ENCODE data around the gene RAB11FIP4.

The RAB11FIP4 gene

DNA sequence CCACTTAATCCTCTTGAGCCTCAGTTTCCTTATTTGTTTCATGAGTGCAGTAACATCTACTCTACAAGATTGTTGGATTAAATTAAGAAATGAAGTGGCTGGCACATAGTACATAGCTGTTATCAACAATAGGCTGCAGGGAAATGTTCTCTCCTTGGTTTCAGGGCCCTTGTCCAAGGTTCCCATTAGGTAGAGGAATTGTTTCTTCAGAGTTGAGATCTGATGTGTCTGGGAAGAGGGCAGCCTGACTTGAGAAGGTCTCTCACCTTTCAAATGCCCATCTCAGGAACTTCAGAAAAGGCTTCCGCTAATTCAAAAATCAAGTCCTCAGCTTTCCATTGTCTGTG lies 87.6 kb downstream of the RAB11FIP4 start:
- Histone ChIP-seq H3F3A (ENCODE audit: control insufficient read depth, insufficient read depth) (no peaks in the 10 kb centered on the region), H3K4me1 (ENCODE audit: control insufficient read depth, low read length) (no peaks in the 10 kb centered on the region), H3K27ac (ENCODE audit: low read depth, low read length) (no peak overlapping the region), H3K36me3 (ENCODE audit: control insufficient read depth, low read length) (no peaks in the 10 kb centered on the region), H3K9me3 (ENCODE audit: control insufficient read depth, insufficient read depth, low read length) (no peaks in the 10 kb centered on the region), H3K27me3 (ENCODE audit: control insufficient read depth, low read length) (no peaks in the 10 kb centered on the region; the same call in 1 of the 2 replicates), H3K79me2 (ENCODE audit: control insufficient read depth, low read length) (no peaks in the 10 kb centered on the region), H3K9me2 (replicated peaks; ENCODE audit: control insufficient read depth, low read length) (no peaks in the 10 kb centered on the region), H3K4me3 (ENCODE audit: low read length) (no peak overlapping the region), H4K20me1 (ENCODE audit: control insufficient read depth, insufficient read depth, low read depth, low read length) (no peaks in the 10 kb centered on the region), H3K4me2 (ENCODE audit: low read length) (no peak overlapping the region)
- TF ChIP-seq EZH2phosphoT487 (IDR thresholded peaks at IDR 0.05; ENCODE audit: borderline replicate concordance, low read length) = no peak
- TF ChIP-seq, protein P1, sequence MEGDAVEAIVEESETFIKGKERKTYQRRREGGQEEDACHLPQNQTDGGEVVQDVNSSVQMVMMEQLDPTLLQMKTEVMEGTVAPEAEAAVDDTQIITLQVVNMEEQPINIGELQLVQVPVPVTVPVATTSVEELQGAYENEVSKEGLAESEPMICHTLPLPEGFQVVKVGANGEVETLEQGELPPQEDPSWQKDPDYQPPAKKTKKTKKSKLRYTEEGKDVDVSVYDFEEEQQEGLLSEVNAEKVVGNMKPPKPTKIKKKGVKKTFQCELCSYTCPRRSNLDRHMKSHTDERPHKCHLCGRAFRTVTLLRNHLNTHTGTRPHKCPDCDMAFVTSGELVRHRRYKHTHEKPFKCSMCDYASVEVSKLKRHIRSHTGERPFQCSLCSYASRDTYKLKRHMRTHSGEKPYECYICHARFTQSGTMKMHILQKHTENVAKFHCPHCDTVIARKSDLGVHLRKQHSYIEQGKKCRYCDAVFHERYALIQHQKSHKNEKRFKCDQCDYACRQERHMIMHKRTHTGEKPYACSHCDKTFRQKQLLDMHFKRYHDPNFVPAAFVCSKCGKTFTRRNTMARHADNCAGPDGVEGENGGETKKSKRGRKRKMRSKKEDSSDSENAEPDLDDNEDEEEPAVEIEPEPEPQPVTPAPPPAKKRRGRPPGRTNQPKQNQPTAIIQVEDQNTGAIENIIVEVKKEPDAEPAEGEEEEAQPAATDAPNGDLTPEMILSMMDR (IDR thresholded peaks at IDR 0.05; ENCODE audit: low read depth, low read length, poor library complexity, severe bottlenecking) = no peak

DNA sequence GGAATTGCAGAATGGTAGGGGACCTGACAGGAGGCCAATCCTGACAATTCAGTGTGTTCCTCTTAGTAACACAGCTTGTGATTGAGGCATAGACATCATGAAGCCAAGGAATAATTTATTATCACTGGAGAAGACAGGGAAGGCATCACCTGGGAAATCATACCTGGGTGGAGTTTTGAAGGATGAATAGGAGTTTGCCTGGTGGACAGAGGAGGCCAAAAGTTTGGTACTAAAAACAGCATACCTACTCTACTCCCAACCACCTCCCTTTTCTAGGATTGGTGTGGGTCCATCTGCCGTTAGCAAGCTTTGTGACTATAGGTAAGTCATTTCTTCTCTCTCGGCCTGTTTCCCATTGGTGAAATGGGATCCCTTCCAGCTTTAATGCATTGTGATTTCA lies 88.0 kb downstream of the RAB11FIP4 start:
- H3F3A ChIP-seq (ENCODE audit: control insufficient read depth, insufficient read depth) = no peaks in the 10 kb centered on the region
- H3K36me3 ChIP-seq (ENCODE audit: control insufficient read depth, low read length) = no peaks in the 10 kb centered on the region
- H3K27me3 ChIP-seq (ENCODE audit: control insufficient read depth, low read length) = no peaks in the 10 kb centered on the region; the same call in 1 of the 2 replicates
- H3K4me1 ChIP-seq (ENCODE audit: control insufficient read depth, low read length) = no peaks in the 10 kb centered on the region
- H3K9me3 ChIP-seq (ENCODE audit: control insufficient read depth, insufficient read depth, low read length) = no peaks in the 10 kb centered on the region
- H3K79me2 ChIP-seq (ENCODE audit: control insufficient read depth, low read length) = no peaks in the 10 kb centered on the region
- H3K4me2 ChIP-seq (ENCODE audit: low read length) = no peak overlapping the region
- H3K9me2 ChIP-seq (replicated peaks; ENCODE audit: control insufficient read depth, low read length) = no peaks in the 10 kb centered on the region
- TF ChIP-seq EZH2phosphoT487 (IDR thresholded peaks at IDR 0.05; ENCODE audit: borderline replicate concordance, low read length) = no peak
- TF ChIP-seq, protein P1 (IDR thresholded peaks at IDR 0.05; ENCODE audit: low read depth, low read length, poor library complexity, severe bottlenecking) = no peak
- no peak overlapping the region for H3K4me3 ChIP-seq (ENCODE audit: low read length)
- no peak overlapping the region for H3K27ac ChIP-seq (ENCODE audit: low read depth, low read length)
- H4K20me1 ChIP-seq (ENCODE audit: control insufficient read depth, insufficient read depth, low read depth, low read length) = no peaks in the 10 kb centered on the region

DNA sequence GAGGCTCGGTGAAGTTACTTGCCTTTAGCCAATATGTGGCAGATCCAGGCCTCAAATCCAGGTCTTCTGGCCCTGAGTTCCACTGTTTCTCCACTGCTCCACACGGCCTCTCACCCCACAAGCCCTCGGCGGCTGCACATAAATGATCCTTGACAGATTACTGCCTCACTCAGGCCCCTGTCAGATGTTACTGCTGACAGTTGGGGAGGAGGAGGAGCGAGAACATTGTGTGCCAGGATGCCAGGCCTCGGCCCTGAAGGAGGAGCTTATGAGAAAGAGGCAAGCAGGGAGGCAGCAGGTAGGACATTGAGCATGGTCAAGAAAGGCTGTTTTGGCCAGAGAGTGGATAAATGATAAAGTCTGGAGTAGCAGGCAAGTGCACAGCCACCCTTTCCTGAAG lies 88.6 kb downstream of the RAB11FIP4 start:
- H3K9me2 ChIP-seq (replicated peaks; ENCODE audit: control insufficient read depth, low read length) = no peaks in the 10 kb centered on the region
- no peaks in the 10 kb centered on the region for H3K9me3 ChIP-seq (ENCODE audit: control insufficient read depth, insufficient read depth, low read length)
- no peaks in the 10 kb centered on the region; the same call in 1 of the 2 replicates for H3K27me3 ChIP-seq (ENCODE audit: control insufficient read depth, low read length)
- TF ChIP-seq, protein P1 (IDR thresholded peaks at IDR 0.05; ENCODE audit: low read depth, low read length, poor library complexity, severe bottlenecking) = no peak
- TF ChIP-seq EZH2phosphoT487 (IDR thresholded peaks at IDR 0.05; ENCODE audit: borderline replicate concordance, low read length) = no peak
- no peaks in the 10 kb centered on the region for H4K20me1 ChIP-seq (ENCODE audit: control insufficient read depth, insufficient read depth, low read depth, low read length)
- no peak overlapping the region for H3K4me2 ChIP-seq (ENCODE audit: low read length)
- no peaks in the 10 kb centered on the region for H3K4me1 ChIP-seq (ENCODE audit: control insufficient read depth, low read length)
- no peak overlapping the region for H3K27ac ChIP-seq (ENCODE audit: low read depth, low read length)
- H3K4me3 ChIP-seq (ENCODE audit: low read length) = no peak overlapping the region
- H3K36me3 ChIP-seq (ENCODE audit: control insufficient read depth, low read length) = no peaks in the 10 kb centered on the region
- H3K79me2 ChIP-seq (ENCODE audit: control insufficient read depth, low read length) = no peaks in the 10 kb centered on the region
- no peaks in the 10 kb centered on the region for H3F3A ChIP-seq (ENCODE audit: control insufficient read depth, insufficient read depth)
